Panc1 (cell line): ENCODE measurements around the gene PLAAT4. TPM values are rescaled to one million over a fixed set of nuclear protein-coding genes. Genes with fewer than 3 reads are reported as not detected.
"Not testable (repeated sequence)": the region's sequence is repeated elsewhere in the genome, so short reads cannot be mapped to it uniquely, and the experiment has no call there.

Experiments
- ATAC-seq: fragments of 200-7000 bp; cut with Tn5 transposase; 2 replicates; pipeline ENCODE4 v1.9.1; 2020; ENCODE audit warnings: mild to moderate bottlenecking, moderate library complexity
- BruUV-seq: library from RNA; stranded (reverse); fragments of 400-500 nt; replicated peaks from 2 replicates; lab custom pipeline; 2021; lab: Mats Ljungman, UMichigan
- CTCF ChIA-PET: fragments of 300-600 bp; sonication (Branson Sonifier 250); formaldehyde crosslinking; loops from one replicate; lab custom pipeline; 2022; ENCODE audit warnings: antibody characterized with exemption; lab: Charles Lee
- POLR2A ChIA-PET: fragments of 300-600 bp; sonication (Branson Sonifier 250); formaldehyde crosslinking; loops from one replicate; lab custom pipeline; 2022; ENCODE audit warnings: antibody characterized with exemption; lab: Charles Lee
- DNase-seq: peaks from one replicate; pipeline ENCODE4 v3.0.0-alpha.2; 2010; ENCODE audit warnings: low read depth, low spot score
- H3K27ac ChIP-seq: 2 replicates; pipeline ENCODE4 v1.5.1; 2011; ENCODE audit warnings: mild to moderate bottlenecking, low read length, inconsistent platforms
- H3K27me3 ChIP-seq: fragments of 200-500 bp; sonication (Bioruptor generic); 2 replicates; pipeline ENCODE4 v1.6.0; 2014; ENCODE audit warnings: low read length, inconsistent platforms; ENCODE audit not compliant: control insufficient read depth, insufficient read depth
- H3K36me3 ChIP-seq: fragments of 200-500 bp; sonication (Bioruptor generic); 2 replicates; pipeline ENCODE4 v1.5.1; 2014; ENCODE audit warnings: inconsistent platforms, mild to moderate bottlenecking, low read length, moderate library complexity; ENCODE audit not compliant: control insufficient read depth, insufficient read depth
- H3K4me1 ChIP-seq: 2 replicates; pipeline ENCODE4 v1.5.1; 2011; ENCODE audit warnings: inconsistent platforms, mild to moderate bottlenecking, low read length, moderate library complexity; ENCODE audit not compliant: control insufficient read depth, insufficient read depth
- H3K4me3 ChIP-seq, 2 experiments: 2 replicates each; pipeline ENCODE4 v1.5.1; 2011 to 2012; ENCODE audit warnings: low read depth in 2 of 2, low read length in 2 of 2, mild to moderate bottlenecking in 2 of 2, inconsistent platforms in 1 of 2, moderate library complexity in 1 of 2
- H3K9me3 ChIP-seq: fragments of 200-500 bp; sonication (Bioruptor generic); 2 replicates; pipeline ENCODE4 v1.5.1; 2014; ENCODE audit warnings: low read depth, mild to moderate bottlenecking, inconsistent platforms, low read length, moderate library complexity; ENCODE audit not compliant: control insufficient read depth, insufficient read depth
- POLR2AphosphoS5 ChIP-seq: IDR thresholded peaks from 2 replicates; pipeline ENCODE4 v1.6.1; 2012; ENCODE audit warnings: mild to moderate bottlenecking, low read depth, low read length, moderate library complexity
- SIN3A ChIP-seq: IDR thresholded peaks from 2 replicates; pipeline ENCODE4 v1.6.1; 2012; ENCODE audit warnings: low read depth, mild to moderate bottlenecking, low read length, moderate library complexity, borderline replicate concordance; ENCODE audit not compliant: insufficient read depth
- TCF7L2 ChIP-seq: IDR thresholded peaks from 2 replicates; pipeline ENCODE4 v1.6.1; 2011; ENCODE audit warnings: mild to moderate bottlenecking, low read depth, low read length, inconsistent platforms
- in situ Hi-C: cut with HindIII; loops from 2 replicates; pipeline ENCODE4 v1.10.0; 2016; ENCODE audit warnings: low sequenced_read_pairs, low pct_unique_long_range_greater_than_20kb
- intact Hi-C: fragments of 100-400 bp; cut with micrococcal nuclease; formaldehyde crosslinking; loops from one replicate; pipeline ENCODE4 v1.10.0; 2022; ENCODE audit not compliant: unreplicated experiment
- total RNA-seq: library from RNA; stranded (reverse); gene quantifications from one replicate; pipeline ENCODE4 v1.2.1, GENCODE V29; 2021; ENCODE audit not compliant: unreplicated experiment
- TF ChIP-seq, protein P1 (sequence below): fragments of 450-650 bp; IDR thresholded peaks from 2 replicates; pipeline ENCODE4 v1.5.1; 2017; ENCODE audit warnings: mild to moderate bottlenecking
- TF ChIP-seq, protein P2 (sequence below), 2 experiments: IDR thresholded peaks; 2 replicates each; pipeline ENCODE4 v1.6.1; 2011 to 2012; ENCODE audit warnings: low read depth in 2 of 2, control low read depth in 1 of 2, low read length in 1 of 2, mild to moderate bottlenecking in 1 of 2, moderate library complexity in 1 of 2; ENCODE audit not compliant: insufficient read depth in 1 of 2

The PLAAT4 gene
- total RNA-seq, 1 experiment from 2014 or later: 15.2 TPM

DNA sequence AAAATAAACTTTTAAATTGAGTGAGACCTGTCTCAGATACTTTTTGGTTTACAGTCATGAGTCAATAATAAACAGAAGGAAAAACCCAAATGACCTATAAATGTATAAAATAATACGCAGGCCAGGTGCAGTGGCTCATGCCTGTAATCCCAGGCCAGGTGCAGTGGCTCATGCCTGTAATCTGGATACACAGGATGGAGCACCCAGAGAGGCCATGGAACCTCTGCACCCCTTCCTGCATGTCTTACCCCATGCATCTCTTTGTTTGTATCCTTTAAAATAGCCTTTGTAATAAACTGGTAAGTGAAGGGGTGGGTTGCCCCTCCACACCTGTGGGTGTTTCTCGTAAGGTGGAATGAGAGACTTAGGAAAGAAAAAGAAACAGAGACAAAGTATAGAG lies 8.9 kb upstream of the PLAAT4 start:
- Histone ChIP-seq H3K9me3 (no peaks in the 10 kb centered on the region; the same call in 1 of the 2 replicates), H3K27me3 (peaks cover 2% of the 10 kb centered on the region; the same call in 1 of the 2 replicates), H3K27ac (no peak overlapping the region), H3K4me1 (no peaks in the 10 kb centered on the region), H3K36me3 (no peaks in the 10 kb centered on the region), H3K4me3 (no peak overlapping the region)
- ChIA-PET POLR2A (no interaction called here), CTCF (no interaction called here)
- in situ Hi-C loops: no loop called here
- BruUV-seq: no TSS peak
- TF ChIP-seq SIN3A (no peak), TCF7L2 (no peak), POLR2AphosphoS5 (no peak)
- TF ChIP-seq, protein P1, sequence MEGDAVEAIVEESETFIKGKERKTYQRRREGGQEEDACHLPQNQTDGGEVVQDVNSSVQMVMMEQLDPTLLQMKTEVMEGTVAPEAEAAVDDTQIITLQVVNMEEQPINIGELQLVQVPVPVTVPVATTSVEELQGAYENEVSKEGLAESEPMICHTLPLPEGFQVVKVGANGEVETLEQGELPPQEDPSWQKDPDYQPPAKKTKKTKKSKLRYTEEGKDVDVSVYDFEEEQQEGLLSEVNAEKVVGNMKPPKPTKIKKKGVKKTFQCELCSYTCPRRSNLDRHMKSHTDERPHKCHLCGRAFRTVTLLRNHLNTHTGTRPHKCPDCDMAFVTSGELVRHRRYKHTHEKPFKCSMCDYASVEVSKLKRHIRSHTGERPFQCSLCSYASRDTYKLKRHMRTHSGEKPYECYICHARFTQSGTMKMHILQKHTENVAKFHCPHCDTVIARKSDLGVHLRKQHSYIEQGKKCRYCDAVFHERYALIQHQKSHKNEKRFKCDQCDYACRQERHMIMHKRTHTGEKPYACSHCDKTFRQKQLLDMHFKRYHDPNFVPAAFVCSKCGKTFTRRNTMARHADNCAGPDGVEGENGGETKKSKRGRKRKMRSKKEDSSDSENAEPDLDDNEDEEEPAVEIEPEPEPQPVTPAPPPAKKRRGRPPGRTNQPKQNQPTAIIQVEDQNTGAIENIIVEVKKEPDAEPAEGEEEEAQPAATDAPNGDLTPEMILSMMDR: no peak
- TF ChIP-seq, protein P2, sequence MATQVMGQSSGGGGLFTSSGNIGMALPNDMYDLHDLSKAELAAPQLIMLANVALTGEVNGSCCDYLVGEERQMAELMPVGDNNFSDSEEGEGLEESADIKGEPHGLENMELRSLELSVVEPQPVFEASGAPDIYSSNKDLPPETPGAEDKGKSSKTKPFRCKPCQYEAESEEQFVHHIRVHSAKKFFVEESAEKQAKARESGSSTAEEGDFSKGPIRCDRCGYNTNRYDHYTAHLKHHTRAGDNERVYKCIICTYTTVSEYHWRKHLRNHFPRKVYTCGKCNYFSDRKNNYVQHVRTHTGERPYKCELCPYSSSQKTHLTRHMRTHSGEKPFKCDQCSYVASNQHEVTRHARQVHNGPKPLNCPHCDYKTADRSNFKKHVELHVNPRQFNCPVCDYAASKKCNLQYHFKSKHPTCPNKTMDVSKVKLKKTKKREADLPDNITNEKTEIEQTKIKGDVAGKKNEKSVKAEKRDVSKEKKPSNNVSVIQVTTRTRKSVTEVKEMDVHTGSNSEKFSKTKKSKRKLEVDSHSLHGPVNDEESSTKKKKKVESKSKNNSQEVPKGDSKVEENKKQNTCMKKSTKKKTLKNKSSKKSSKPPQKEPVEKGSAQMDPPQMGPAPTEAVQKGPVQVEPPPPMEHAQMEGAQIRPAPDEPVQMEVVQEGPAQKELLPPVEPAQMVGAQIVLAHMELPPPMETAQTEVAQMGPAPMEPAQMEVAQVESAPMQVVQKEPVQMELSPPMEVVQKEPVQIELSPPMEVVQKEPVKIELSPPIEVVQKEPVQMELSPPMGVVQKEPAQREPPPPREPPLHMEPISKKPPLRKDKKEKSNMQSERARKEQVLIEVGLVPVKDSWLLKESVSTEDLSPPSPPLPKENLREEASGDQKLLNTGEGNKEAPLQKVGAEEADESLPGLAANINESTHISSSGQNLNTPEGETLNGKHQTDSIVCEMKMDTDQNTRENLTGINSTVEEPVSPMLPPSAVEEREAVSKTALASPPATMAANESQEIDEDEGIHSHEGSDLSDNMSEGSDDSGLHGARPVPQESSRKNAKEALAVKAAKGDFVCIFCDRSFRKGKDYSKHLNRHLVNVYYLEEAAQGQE (IDR thresholded peaks at IDR 0.05; ENCODE audit: insufficient read depth in 1 of 2, low read depth in 2 of 2, low read length in 1 of 2): no peak
- no peak for ATAC-seq
- DNase-seq: no peak
- intact Hi-C loops: no loop called here

DNA sequence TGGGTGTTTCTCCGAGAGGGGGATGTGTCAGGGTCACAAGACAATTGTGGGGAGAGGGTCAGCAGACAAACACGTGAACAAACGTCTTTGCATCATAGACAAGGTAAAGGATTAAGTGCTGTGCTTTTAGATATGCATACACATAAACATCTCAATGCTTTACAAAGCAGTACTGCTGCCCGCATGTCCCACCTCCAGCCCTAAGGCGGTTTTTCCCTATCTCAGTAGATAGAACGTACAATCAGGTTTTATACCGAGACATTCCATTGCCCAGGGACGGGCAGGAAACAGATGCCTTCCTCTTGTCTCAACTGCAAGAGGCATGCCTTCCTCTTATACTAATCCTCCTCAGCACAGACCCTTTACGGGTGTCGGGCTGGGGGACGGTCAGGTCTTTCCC lies 8.5 kb upstream of the PLAAT4 start:
- in situ Hi-C loops, H3K9me3 ChIP-seq, H3K4me1 ChIP-seq, ATAC-seq, H3K36me3 ChIP-seq, CTCF ChIA-PET, BruUV-seq, H3K4me3 ChIP-seq, H3K27ac ChIP-seq, POLR2A ChIA-PET, H3K27me3 ChIP-seq, intact Hi-C loops, DNase-seq: not testable (repeated sequence)

DNA sequence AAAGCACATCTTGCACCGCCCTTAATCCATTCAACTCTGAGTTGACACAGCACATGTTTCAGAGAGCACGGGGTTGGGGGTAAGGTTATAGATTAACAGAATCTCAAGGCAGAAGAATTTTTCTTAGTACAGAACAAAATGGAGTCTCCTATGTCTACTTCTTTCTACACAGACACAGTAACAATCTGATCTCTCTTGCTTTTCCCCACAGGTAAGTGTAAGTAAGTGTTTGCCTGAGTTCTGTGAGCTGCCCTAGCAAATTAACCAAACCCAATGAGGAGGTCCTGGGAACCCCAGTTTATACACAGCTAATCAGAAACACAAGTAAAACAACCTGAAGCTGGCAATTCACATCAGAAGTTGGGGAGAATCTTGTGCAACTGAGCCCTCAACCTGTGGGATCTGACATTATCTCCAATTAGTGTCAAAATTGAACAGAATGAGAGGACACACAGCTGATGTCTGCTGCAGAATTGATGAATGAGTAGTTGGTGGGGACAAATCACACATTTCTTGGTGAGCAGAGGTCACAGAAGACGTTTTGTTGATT lies 7.8 kb upstream of the PLAAT4 start:
- H3K4me1 ChIP-seq, POLR2A ChIA-PET, H3K27ac ChIP-seq, H3K27me3 ChIP-seq, in situ Hi-C loops, H3K36me3 ChIP-seq, ATAC-seq, DNase-seq, H3K9me3 ChIP-seq, BruUV-seq, H3K4me3 ChIP-seq, intact Hi-C loops, CTCF ChIA-PET: not testable (repeated sequence)

DNA sequence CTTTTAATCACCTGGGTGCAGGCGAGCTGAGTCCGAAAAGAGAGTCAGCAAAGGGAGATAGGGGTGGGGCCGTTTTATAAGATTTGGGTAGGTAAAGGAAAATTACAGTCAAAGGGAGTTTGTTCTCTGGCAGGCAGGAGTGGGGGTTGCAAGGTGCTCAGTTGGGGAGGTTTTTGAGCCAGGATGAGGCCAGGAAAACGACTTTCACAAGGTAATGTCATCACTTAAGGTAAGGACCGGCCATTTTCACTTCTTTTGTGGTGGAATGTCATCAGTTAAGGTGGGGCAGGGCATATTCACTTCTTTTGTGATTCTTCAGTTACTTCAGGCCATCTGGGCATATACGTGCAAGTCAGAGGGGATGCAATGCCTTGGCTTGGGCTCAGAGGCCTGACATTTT lies 7.2 kb upstream of the PLAAT4 start:
- H3K9me3 ChIP-seq, POLR2A ChIA-PET, CTCF ChIA-PET, H3K4me3 ChIP-seq, H3K36me3 ChIP-seq, in situ Hi-C loops, H3K27me3 ChIP-seq, BruUV-seq, H3K4me1 ChIP-seq, H3K27ac ChIP-seq, ATAC-seq, intact Hi-C loops, DNase-seq: not testable (repeated sequence)
